Neural cell (in vitro differentiated cells): Measurements from ENCODE around the gene PRKAR1B.

ENCODE experiments used
- CTCF ChIP-seq: fragments of 450-650 bp; IDR thresholded peaks from 2 replicates; pipeline ENCODE4 v1.5.1; 2014; ENCODE audit warnings: antibody characterized with exemption, mild to moderate bottlenecking, moderate library complexity; ENCODE audit not compliant: poor library complexity, severe bottlenecking
- MXI1 ChIP-seq: fragments of 450-650 bp; conservative IDR thresholded peaks from 2 replicates; pipeline ENCODE4 v1.6.1; 2014; ENCODE audit warnings: antibody characterized with exemption, mild to moderate bottlenecking; ENCODE audit not compliant: poor library complexity, severe bottlenecking
- POLR2AphosphoS5 ChIP-seq: IDR thresholded peaks from 2 replicates; pipeline ENCODE4 v1.6.1; 2012
- TAF1 ChIP-seq: IDR thresholded peaks from 2 replicates; pipeline ENCODE4 v1.6.1; 2012; ENCODE audit warnings: low read depth

GRCh38 chr7:604884-605531, 122.1 kb downstream of the PRKAR1B start:
- no peak for TF ChIP-seq CTCF
- TF ChIP-seq MXI1, result no peak
- TF ChIP-seq POLR2AphosphoS5, result no peak
- TF ChIP-seq TAF1, result no peak
